A673 (cell line): ENCODE data around the gene PSMC2.

Experiments used
- CTCF ChIP-seq: fragments of 300-800, 200-600 bp; sonication (generic); conservative IDR thresholded peaks from 2 replicates; pipeline ENCODE4 v1.5.1; 2017; ENCODE audit warnings: low read depth, mild to moderate bottlenecking, antibody characterized with exemption, low read length, moderate library complexity, mixed read lengths
- EZH2 ChIP-seq: fragments of 200-600 bp; sonication (generic); IDR thresholded peaks from 2 replicates; pipeline ENCODE4 v1.6.1; 2017; ENCODE audit warnings: borderline replicate concordance, low read depth, mild to moderate bottlenecking, mixed read lengths, antibody characterized with exemption, low read length; ENCODE audit not compliant: poor library complexity, severe bottlenecking

GRCh38 chr7:103373866-103374643 is 26.6 kb downstream of the PSMC2 start:
- TF ChIP-seq CTCF (no peak), EZH2 (no peak)
